Activated T-cell treated with anti-CD3 and anti-CD28 coated beads, Interleukin-2, amount 50 U/mL, for 1 hour (primary cell): Measurements from ENCODE around the gene METAP2.
"Not testable (repeated sequence)": the region's sequence is repeated elsewhere in the genome, so short reads cannot be mapped to it uniquely, and the experiment has no call there.

Experiments used
- DNase-seq: peaks from one replicate; pipeline ENCODE4 v3.0.0-alpha.2; 2020

METAP2 gene

GRCh38 chr12:95473884-95474659 lies at the start of gene METAP2:
Gene METAP2, plus strand, starts transcription at chr12:95474152. Its CDS starts 28 bp downstream, at chr12:95474180.
- DNase-seq: peak; percentile 88

DNA sequence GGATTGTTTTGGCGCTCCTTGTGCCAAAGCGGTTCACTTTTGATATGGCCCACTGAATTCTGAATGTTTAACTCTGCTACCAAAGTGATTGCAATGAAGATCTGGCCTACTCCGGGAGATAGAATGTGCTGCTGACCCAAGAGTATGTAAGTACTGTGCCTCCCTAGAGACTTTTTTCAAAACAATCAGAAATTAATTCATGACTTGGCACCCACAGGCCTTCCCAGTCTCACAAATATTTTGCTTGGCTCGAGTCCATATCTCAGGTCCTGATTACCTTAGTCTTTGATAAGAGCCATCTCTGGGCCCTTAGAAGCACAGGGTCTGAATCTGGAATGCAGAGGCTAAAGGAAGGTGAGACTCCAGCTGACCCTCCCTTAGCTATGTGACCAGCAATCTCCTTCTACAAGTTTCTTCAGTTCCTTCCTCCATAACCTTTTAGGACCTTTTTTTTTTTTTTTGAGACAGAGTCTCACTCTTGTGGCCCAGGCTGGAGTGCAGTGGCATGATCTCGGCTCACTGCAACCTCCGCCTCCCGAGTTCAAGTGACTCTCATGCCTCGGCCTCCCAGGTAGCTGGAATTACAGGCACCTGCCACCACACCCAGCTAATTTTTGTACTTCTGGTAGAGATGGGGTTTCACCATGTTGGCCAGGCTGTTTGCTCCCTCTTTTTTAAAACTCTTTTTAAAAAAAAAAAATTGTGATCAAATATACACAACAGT lies 49.5 kb upstream of the METAP2 start:
- DNase-seq: no peak

DNA sequence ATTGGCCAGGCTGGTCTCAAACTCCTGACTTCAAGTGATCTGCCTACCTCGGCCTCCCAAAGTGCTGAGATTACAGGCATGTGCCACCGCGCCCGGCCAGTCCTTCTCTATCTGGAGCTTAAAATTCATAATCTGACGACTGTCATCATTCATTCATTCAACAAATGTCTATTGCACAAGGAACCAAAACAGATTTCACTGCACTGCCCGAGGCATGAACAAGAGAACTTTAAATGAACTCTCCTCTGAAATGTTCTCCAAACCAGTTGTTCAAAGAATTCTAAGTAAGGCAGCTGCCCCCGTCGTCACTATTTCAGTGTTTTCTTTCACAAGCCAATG lies 44.8 kb upstream of the METAP2 start:
- no peak for DNase-seq

GRCh38 chr12:95431120-95431519 lies 42.8 kb upstream of the METAP2 start:
- no peak for DNase-seq

DNA sequence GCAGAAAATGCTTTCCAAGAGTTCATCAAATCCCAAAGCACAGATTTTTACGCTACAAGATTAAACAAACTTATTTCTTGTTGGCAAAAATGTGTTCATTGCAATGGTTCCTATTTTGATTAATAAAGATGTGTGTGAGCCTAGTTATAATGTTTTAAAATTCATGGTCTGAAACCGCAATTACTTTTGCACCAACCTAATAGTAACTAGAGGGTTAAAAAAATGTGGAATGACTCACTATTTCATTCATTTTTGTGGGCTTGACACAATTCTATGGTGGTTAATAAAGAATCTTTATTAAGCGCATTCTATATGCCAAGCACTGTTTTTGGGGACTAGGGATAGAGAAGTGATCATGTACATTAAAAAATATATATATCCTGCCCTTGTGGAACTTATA lies 38.6 kb upstream of the METAP2 start:
- DNase-seq: no peak

DNA sequence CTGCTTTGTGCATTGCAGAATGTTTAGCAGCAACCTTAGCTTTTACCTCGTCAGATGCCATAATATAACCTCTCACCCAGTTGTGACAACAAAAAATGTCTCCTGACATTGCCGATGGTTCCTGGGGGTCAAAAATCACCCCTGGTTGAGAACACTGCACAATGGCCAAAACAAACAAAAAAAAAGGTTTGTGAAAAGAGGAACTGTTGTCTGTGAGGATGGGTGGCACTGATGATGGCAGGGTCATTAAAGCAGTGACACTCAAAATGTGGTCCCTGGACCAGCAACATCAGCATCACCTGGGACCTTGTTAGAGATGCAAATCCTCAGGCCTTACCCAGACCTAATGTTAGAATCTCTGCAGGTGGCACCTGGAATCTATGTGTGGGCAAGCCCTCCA lies 36.4 kb upstream of the METAP2 start:
- DNase-seq: no peak

- DNase-seq: no peak
Observed at GRCh38 chr12:95439461-95440230, 34.3 kb upstream of the METAP2 start.

DNA sequence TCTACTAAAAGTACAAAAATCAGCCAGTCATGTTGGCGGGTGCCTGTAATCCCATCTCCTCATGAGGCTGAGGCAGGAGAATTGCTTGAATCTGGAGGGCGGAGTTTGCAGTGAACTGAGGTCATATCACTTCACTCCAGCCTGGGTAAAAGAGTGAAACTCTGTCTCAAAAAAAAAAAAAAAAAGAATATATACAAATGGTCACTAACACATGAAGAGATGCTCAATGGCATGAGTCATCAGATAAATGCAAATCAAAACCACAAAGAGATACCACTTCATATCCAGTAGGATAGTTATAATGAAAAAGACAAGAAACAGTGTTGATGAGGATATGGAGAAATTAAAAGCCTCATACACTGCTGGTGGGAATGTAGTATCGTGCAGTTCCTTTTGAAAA lies 33.6 kb upstream of the METAP2 start:
- no peak for DNase-seq

- no peak for DNase-seq
Observed at GRCh38 chr12:95443459-95443858, 30.5 kb upstream of the METAP2 start.

DNA sequence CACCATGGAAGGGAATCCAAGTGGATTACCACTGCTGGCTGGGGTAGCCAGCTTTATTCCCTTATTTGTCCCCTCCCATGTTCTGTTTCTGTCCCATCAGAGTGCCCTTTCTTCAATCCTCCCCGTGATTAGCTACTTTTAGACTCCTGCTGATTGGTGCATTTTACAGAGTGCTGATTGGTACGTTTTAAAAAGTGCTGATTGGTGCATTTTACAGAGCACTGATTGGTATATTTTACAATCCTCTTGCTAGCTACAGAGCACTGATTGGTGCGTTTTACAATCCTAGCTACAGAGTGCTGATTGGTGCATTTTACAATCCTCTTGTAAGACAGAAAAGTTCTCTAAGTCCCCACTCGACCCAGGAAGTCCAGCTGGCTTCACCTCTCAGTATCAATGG lies 28.9 kb upstream of the METAP2 start:
- not testable (repeated sequence) for DNase-seq

- DNase-seq: no peak
Observed at GRCh38 chr12:95445884-95446505, 28.0 kb upstream of the METAP2 start.

DNA sequence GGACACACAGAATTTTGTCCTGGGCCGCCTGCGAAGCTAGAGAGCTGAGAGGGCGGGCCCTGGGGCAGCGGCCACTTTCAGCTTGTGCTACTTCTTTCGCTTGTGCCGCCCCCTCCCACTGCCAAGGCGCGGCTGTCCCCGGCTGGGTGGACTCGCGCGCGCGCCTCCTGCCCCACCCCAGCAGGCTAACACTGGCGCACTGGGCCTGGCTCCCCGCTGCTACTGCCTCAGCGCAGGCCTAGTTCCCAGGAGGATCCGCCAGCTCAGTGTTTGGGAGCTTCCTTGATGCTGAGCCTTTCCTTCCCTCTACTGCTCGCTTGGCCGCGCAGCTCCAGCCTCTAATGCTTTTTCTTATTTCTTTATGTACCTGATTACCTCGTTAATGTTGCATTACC lies 27.4 kb upstream of the METAP2 start:
- no peak for DNase-seq

DNA sequence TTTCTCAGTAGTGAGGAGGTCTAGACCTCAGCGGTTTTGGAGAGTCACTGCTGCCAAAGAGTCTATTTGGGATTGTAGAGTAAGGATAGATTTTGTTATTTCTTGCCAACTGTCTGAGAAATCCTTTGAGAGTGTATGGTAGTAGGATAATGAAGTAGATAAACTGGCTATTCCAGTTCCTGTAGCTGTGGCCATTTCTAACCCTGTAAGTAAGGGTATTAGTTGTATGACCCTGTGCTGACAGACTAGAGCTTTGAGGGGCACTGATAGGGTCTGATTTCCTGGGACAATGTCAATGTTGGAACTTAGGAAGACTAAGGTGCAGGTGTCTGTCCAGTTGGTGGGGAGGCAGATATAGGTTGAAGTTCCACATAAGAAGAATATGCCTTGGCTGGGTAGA lies 24.3 kb upstream of the METAP2 start:
- DNase-seq: not testable (repeated sequence)

DNA sequence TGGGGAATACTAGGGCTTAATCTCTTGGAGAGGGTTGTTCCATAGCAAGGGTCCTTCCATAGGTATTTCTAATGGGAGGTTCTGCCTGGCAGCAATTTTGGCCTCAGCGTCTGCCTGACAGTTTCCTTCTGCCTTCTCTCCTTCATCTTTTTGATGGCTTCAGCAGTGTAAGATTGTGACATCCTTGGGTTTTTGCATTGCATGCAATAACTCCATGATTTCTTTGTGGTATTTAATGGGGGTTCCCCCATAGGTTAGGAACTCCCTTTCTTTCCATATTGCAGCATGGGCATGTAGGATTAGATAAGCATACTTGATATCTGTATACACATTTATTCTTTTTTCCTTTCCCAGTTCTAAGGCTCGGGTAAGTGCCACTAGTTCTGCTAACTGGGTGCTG lies 21.5 kb upstream of the METAP2 start:
- DNase-seq: not testable (repeated sequence)

- not testable (repeated sequence) for DNase-seq
Observed at GRCh38 chr12:95453881-95454280, 20.1 kb upstream of the METAP2 start.

- DNase-seq: not testable (repeated sequence)
Observed at GRCh38 chr12:95454780-95455215, 19.2 kb upstream of the METAP2 start.

DNA sequence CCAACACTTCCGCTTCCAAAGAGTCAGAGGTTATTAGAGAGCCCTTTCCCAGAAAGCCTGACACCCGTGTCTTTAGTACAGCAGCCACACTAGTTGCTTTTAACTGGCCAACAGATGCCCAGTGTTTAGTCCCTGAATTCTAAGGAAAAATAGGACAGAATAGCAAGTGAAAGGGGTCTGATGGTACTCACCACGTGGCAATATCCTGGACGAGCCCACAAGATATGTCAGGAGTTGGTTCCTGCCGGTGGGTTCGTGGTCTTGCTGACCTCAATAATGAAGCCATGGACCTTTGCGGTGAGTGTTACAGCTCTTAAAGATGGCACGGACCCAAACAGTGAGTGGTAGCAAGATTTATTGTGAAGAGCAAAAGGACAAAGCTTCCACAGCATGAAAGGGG lies 16.3 kb upstream of the METAP2 start:
- not testable (repeated sequence) for DNase-seq

GRCh38 chr12:95458761-95459160 lies 15.2 kb upstream of the METAP2 start:
- DNase-seq: no peak

DNA sequence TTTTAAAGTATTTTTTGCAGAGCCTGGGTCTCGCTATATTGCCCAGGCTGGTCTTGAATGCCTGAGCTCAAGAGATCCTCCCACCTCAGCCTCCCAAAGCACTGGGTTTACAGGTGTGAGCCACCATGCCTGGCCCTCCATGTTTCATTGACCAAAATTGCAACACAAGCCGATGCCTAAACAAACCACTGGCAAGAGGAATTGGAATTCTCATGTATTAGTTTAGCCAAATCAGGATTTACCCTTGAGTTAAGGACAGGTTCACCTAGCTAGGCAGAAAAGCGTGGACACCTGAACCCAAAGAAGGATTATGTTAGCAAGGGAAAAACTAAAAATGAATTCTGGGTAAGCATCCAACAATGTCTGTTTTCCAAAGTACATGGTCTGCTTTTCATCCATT lies 14.6 kb upstream of the METAP2 start:
- DNase-seq: no peak

- DNase-seq: no peak
Observed at GRCh38 chr12:95460105-95460504, 13.8 kb upstream of the METAP2 start.

DNA sequence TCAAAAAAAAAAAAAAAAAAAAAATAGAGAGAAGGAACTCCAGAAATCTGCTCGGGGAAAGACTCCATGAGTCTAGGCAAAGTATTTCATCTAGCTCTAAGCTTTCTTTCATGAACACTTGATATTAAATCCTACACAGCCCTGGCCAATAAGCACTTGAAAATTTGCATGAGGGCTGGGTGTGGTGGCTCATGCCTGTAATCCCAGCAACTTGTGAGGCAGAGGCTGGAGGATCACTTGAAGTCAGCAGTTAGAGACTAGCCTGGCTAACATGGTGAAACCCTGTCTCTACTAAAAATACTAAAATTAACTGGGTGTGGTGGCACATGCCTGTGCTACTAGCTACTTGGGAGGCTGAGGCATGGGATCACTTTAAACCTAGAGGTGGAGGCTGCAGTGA lies 13.1 kb upstream of the METAP2 start:
- no peak for DNase-seq

- no peak for DNase-seq
Observed at GRCh38 chr12:95462081-95462480, 11.9 kb upstream of the METAP2 start.

GRCh38 chr12:95462551-95462950 lies 11.4 kb upstream of the METAP2 start:
- DNase-seq: no peak
